ENCODE measurements around the gene SPOP.

The SPOP gene

GRCh38 chr17:49564638-49565037 is 113.3 kb downstream of the SPOP start:
- no peak for TF ChIP-seq CTCF (IDR thresholded peaks at IDR 0.05; ENCODE audit: low read depth, low read length)
- H3K4me3 ChIP-seq (ENCODE audit: low read depth, low read length) = no peak overlapping the region

- TF ChIP-seq CTCF (IDR thresholded peaks at IDR 0.05; ENCODE audit: low read depth, low read length) = peak; percentile 74
- H3K4me3 ChIP-seq (ENCODE audit: low read depth, low read length) = no peak overlapping the region
Observed at GRCh38 chr17:49557312-49558024, 120.4 kb downstream of the SPOP start.

GRCh38 chr17:49556223-49556943 is 121.5 kb downstream of the SPOP start:
- H3K4me3 ChIP-seq (ENCODE audit: low read depth, low read length) = no peak overlapping the region
- peak; percentile 95 for TF ChIP-seq CTCF (IDR thresholded peaks at IDR 0.05; ENCODE audit: low read depth, low read length)

GRCh38 chr17:49555495-49556222 is 122.2 kb downstream of the SPOP start:
- no peak for TF ChIP-seq CTCF (IDR thresholded peaks at IDR 0.05; ENCODE audit: low read depth, low read length)
- no peak overlapping the region for H3K4me3 ChIP-seq (ENCODE audit: low read depth, low read length)

GRCh38 chr17:49554694-49555494 is 123.0 kb downstream of the SPOP start:
- TF ChIP-seq CTCF (IDR thresholded peaks at IDR 0.05; ENCODE audit: low read depth, low read length) = no peak

GRCh38 chr17:49553676-49554335 is 124.1 kb downstream of the SPOP start:
- no peak overlapping the region for H3K4me3 ChIP-seq (ENCODE audit: low read depth, low read length)
- no peak for TF ChIP-seq CTCF (IDR thresholded peaks at IDR 0.05; ENCODE audit: low read depth, low read length)

More at GRCh38 chr17:49554694-49555494, 123.0 kb downstream of the SPOP start:
- H3K4me3 ChIP-seq (ENCODE audit: low read depth, low read length) = no peak overlapping the region

Data from WI38 (cell line).